Heart right ventricle (tissue), 16 donors: ENCODE data around the gene TRPT1. TPM values are rescaled to one million over a fixed set of nuclear protein-coding genes. Genes with fewer than 3 reads are reported as not detected.

Experiments
- ATAC-seq, 8 donors: fragments of 200-7000 bp; cut with Tn5 transposase; one replicate each; pipeline ENCODE4 v1.9.1; 2020; ENCODE audit warnings: mild to moderate bottlenecking in 8 of 8, moderate library complexity in 8 of 8, moderate number of reproducible peaks in 1 of 8
- DNase-seq, 2 donors: peaks; one replicate each; pipeline ENCODE4 v3.0.0-alpha.2; 2020
- H3K27ac ChIP-seq, 10 donors: fragments of 200-600 bp; sonication (generic) in 2 of 10; one replicate each; pipeline versions ENCODE4 v1.5.0 to v1.8.0; 2020 to 2022; ENCODE audit warnings: mild to moderate bottlenecking in 3 of 10
- H3K27me3 ChIP-seq, 7 donors: fragments of 200-600 bp; one replicate each; pipeline ENCODE4 v1.8.0; 2021 to 2022; ENCODE audit warnings: mild to moderate bottlenecking in 2 of 7
- H3K36me3 ChIP-seq, 9 donors: fragments of 200-600 bp; sonication (generic) in 1 of 9; one replicate each; pipeline versions ENCODE4 v1.5.0 to v1.8.0; 2020 to 2022; ENCODE audit warnings: mild to moderate bottlenecking in 2 of 9
- H3K4me1 ChIP-seq, 9 donors: fragments of 200-600 bp; sonication (generic) in 1 of 9; one replicate each; pipeline versions ENCODE4 v1.5.0 to v1.8.0; 2020 to 2022; ENCODE audit warnings: mild to moderate bottlenecking in 4 of 9
- H3K4me3 ChIP-seq, 10 donors: fragments of 200-600 bp; sonication (generic) in 2 of 10; one replicate each; pipeline versions ENCODE4 v1.5.0 to v1.8.0; 2020 to 2022; ENCODE audit warnings: mild to moderate bottlenecking in 7 of 10, moderate library complexity in 2 of 10
- H3K9me3 ChIP-seq, 11 donors: fragments of 200-600 bp in 10 of 11; sonication (generic) in 2 of 11; one replicate each; pipeline versions ENCODE4 v1.5.0 to v1.8.0; 2013 to 2022; ENCODE audit warnings: mild to moderate bottlenecking in 2 of 11, control low read depth in 1 of 11, moderate library complexity in 1 of 11
- WGBS, 2 donors: extraction: QIAGEN DNeasy Blood & Tissue Kit; methylation state at CpG; one replicate each; pipeline ENCODE4 v1.1.7; 2013; ENCODE audit warnings: inconsistent platforms in 1 of 2; 5-methylcytosine and 5-hydroxymethylcytosine counted together
- intact Hi-C, 10 donors: fragments of 100-400 bp; cut with DNase I; formaldehyde crosslinking; loops; one replicate each; pipeline versions ENCODE4 v1.11.1 to v1.14.2; 2022
- polyA plus RNA-seq, 2 donors: library from polyadenylated mRNA; stranded (reverse); fragments of 200-250 nt; gene quantifications; one replicate each; pipeline ENCODE4 v1.2.3, GENCODE V29; 2013
- total RNA-seq, 10 donors: library from RNA; stranded (reverse); fragmentation: NEBNext Ultra II Directional in 3 of 10; extraction: Animal tissue kit (Norgen Biotek cat#: 25700) in 3 of 10; gene quantifications; one replicate each; pipeline versions ENCODE4 v1.2.1 to v1.2.4, GENCODE V29; 2021 to 2023
- TF ChIP-seq, protein P1 (sequence below), 9 donors: fragments of 200-600 bp; sonication (generic) in 2 of 9; IDR thresholded peaks; one replicate each; pipeline versions ENCODE4 v1.5.0 to v1.8.0; 2021 to 2022; ENCODE audit warnings: antibody characterized with exemption in 9 of 9, mild to moderate bottlenecking in 5 of 9, moderate library complexity in 1 of 9
- donor health status: Arrhythmogenic right ventricular cardiomyopathy.
- donor health status: ischemic (EF 13 %, LVEDD 7.1; RV severe dilation, severe dysfunction).
- donor health status: healthy with polysubstance abuse.
- donor health status: DM: no; HTN: yes; CAD: no.
- donor health status: DM: no; HTN: no; CAD: no.
- donor health status: ischemic (EF 25% LVEDD 6.9; RV normal size, moderate dysfunction).
- donor health status: ischemic (EF 25% LVEDD 5.7; RV mildly dilated, moderate dysfunction).
- donor health status: healthy.
- donor health status: DM: yes; HTN: yes; CAD: no.
- donor health status: Ischemic cardiomyopathy.
- donor health status: ischemic (EF 35%, LVEDD 5.7; RV mildly dilated, moderate dysfunction).
- donor health status: nonischemic (EF 11% LVEDD 7.7; RV severe dilation, severe dysfunction).
- donor health status: DM: yes; HTN: yes; CAD: no.
- donor health status: PGD.
- donor health status: ischemic (EF 29% LVEDD 5.4; RV normal size, mild dysfunction).
- donor health status: nonischemic (EF 23%, LVEDD 6.1; RV moderate dilation, normal function).

TRPT1 gene
- total and polyA plus RNA-seq, 12 donors = 50.5 to 188 (median 67.1) TPM

DNA sequence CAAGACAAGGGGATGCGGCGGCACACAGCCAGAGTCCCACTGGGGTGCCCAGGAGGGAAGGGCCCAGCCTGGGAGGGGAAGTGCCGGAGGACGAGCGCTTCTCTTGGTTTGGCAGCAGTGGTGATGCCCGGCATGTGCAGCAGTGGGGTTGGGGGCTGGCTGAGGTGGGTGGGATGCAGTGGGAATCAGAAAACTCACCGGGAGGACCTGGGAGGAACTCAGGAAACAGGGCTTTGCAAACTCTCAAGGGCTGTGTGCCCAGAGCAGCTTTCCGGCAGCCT is 16.5 kb downstream of the TRPT1 start:
- H3K27me3 ChIP-seq = no peaks in the 10 kb centered on the region
- H3K9me3 ChIP-seq = no peaks in the 10 kb centered on the region
- 86 to 93% methylated on average over 8 of the region's 8 CpGs for WGBS, 2 donors

DNA sequence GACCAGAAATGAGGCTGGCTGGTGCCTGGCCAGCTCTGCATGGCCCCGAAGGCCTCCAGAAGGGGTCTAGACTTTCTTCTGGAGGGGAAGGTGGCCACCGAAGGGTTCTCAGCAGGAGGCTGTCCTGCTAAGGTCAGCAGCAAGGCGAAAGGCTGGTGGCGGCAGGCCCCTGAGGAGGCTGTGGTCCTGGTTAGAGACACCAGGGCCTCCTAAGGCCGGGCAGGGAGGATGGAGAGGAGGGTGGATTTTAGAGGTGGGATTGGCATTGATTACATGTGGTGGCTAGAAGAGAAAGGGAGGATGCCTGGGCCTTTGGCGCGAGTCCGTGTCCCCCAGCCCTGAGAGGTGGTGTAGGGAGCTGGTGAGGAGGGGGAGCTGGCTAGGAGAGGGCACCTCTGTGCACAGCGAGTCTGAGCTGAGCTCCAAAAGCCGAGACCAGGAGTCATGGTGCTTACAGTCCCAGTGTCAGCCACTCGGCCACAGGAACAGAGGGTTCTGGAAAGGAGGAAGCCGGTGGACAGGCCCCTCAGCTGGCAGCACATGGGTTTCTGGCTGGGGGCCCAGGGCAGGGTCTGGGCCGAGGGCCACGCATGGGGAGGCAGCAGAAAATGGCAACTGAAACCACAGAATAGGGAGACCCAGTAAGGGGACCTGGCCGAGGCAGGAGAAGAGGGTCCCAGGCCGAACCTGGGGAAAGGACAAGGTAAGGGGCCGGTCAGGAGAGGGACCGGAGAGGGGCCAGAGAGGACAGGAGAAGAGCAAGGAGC is 17.0 kb downstream of the TRPT1 start:
- no peaks in the 10 kb centered on the region for H3K27me3 ChIP-seq
- WGBS, 2 donors = 83 to 88% methylated on average over 18 of the region's 18 CpGs
- H3K9me3 ChIP-seq = no peaks in the 10 kb centered on the region
- intact Hi-C loops = loop anchor here in 3 of 10 donors (5.0 kb wide), 2 partner anchors 88 to 93 kb away; partner anchors contain the start of gene CATSPERZ (in 1 of the 3)
- no peak for DNase-seq
- ATAC-seq = no peak
- TF ChIP-seq, protein P1, sequence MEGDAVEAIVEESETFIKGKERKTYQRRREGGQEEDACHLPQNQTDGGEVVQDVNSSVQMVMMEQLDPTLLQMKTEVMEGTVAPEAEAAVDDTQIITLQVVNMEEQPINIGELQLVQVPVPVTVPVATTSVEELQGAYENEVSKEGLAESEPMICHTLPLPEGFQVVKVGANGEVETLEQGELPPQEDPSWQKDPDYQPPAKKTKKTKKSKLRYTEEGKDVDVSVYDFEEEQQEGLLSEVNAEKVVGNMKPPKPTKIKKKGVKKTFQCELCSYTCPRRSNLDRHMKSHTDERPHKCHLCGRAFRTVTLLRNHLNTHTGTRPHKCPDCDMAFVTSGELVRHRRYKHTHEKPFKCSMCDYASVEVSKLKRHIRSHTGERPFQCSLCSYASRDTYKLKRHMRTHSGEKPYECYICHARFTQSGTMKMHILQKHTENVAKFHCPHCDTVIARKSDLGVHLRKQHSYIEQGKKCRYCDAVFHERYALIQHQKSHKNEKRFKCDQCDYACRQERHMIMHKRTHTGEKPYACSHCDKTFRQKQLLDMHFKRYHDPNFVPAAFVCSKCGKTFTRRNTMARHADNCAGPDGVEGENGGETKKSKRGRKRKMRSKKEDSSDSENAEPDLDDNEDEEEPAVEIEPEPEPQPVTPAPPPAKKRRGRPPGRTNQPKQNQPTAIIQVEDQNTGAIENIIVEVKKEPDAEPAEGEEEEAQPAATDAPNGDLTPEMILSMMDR (IDR thresholded peaks at IDR 0.05) = no peak
- H3K27ac ChIP-seq = peak overlapping the region in 8 of 10 donors; percentile 84 to 99 (median 92)
- H3K36me3 ChIP-seq = peaks cover 0 to 71% (median 11%) of the 10 kb centered on the region in 9 donors
- H3K4me1 ChIP-seq = peaks cover 7 to 55% (median 39%) of the 10 kb centered on the region in 9 donors
- peak overlapping the region in 1 of 10 donors; percentile 76 for H3K4me3 ChIP-seq

More for the DNA sequence above, 16.5 kb downstream of the TRPT1 start:
- Histone ChIP-seq H3K27ac (peak overlapping the region in 1 of 10 donors; percentile 93), H3K36me3 (peaks cover 0 to 71% (median 8%) of the 10 kb centered on the region in 9 donors), H3K4me3 (no peak overlapping the region), H3K4me1 (peaks cover 7 to 50% (median 35%) of the 10 kb centered on the region in 9 donors)
- TF ChIP-seq, protein P1 (IDR thresholded peaks at IDR 0.05) = no peak
- intact Hi-C loops = loop anchor here in 3 of 10 donors (5.0 kb wide), 2 partner anchors 88 to 93 kb away; partner anchors contain the start of gene CATSPERZ (in 1 of the 3)
- ATAC-seq (no peak), DNase-seq (no peak)

DNA sequence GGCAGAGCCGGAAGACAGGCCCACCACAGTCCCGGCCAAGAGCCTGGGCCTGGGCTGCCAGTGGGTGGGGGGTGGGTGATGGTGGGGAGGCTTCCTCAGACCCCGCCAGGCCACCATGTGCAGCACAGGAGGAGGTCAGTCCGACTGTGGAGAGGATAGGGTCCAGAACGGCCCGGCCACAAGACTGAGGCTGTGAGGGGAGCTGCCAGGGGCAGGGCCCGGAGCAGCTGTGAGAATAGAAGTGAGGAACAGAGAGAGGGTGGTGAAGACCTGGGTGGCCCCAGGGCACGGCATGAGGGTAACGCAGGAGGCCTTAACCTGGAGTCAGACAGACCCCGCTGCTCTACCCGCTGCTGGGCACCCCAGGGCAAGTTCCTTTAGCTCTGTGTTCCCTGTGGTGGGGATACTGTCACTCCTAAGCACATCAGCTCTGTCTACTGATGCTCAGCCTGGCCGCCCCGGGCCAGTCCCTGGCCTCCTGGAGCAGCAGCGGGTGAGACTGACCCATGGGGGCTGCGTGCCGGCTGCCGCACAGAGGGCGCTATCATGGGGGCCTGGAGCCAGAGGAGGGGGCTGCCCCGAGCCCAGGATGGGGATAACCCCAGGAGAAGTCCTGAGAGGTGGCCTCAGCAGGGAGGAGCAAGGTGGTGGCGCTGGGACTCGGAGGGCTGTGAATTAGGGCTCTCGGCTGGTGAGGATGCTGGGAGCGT is 17.7 kb downstream of the TRPT1 start:
- TF ChIP-seq, protein P1 (IDR thresholded peaks at IDR 0.05) = no peak
- H3K9me3 ChIP-seq = no peaks in the 10 kb centered on the region
- H3K27me3 ChIP-seq = no peaks in the 10 kb centered on the region
- peaks cover 7 to 55% (median 39%) of the 10 kb centered on the region in 9 donors for H3K4me1 ChIP-seq
- intact Hi-C loops = loop anchor here in 3 of 10 donors (5.0 kb wide), 2 partner anchors 89 to 94 kb away; partner anchors contain the start of gene CATSPERZ (in 1 of the 3)
- ATAC-seq = peak in 4 of 8 donors; percentile 1 to 15 (median 3)
- WGBS, 2 donors = 75 to 85% methylated on average over 23 of the region's 23 CpGs
- no peak for DNase-seq
- H3K4me3 ChIP-seq = peak overlapping the region in 9 of 10 donors; percentile 28 to 76 (median 51)
- H3K27ac ChIP-seq = peak overlapping the region; percentile 82 to 99 (median 91)
- H3K36me3 ChIP-seq = peaks cover 0 to 72% (median 18%) of the 10 kb centered on the region in 9 donors
